MM.1S (cell line): ENCODE data around the gene MS4A15.

Experiments used
- DNase-seq: peaks from one replicate; pipeline ENCODE4 v3.0.0-alpha.2; 2015
- H2AFZ ChIP-seq: fragments of 300-600 bp; sonication (generic); 2 replicates; pipeline ENCODE4 v1.6.0; 2016; ENCODE audit warnings: antibody characterized with exemption, low read length
- H3F3A ChIP-seq: fragments of 300-600 bp; sonication (generic); 2 replicates; pipeline ENCODE4 v1.6.1; 2016; ENCODE audit warnings: mild to moderate bottlenecking, antibody characterized with exemption, low read length, moderate library complexity, mixed read lengths; ENCODE audit not compliant: insufficient read depth
- H3K27ac ChIP-seq: fragments of 300-600 bp; sonication (generic); 2 replicates; pipeline ENCODE4 v1.5.1; 2016; ENCODE audit warnings: mild to moderate bottlenecking, low read length
- H3K27me3 ChIP-seq: fragments of 300-600 bp; sonication (generic); replicated peaks from 2 replicates; pipeline ENCODE4 v1.6.0; 2016; ENCODE audit warnings: low read length; ENCODE audit not compliant: insufficient read depth
- H3K36me3 ChIP-seq: fragments of 300-600 bp; sonication (generic); replicated peaks from 2 replicates; pipeline ENCODE4 v1.6.1; 2016; ENCODE audit warnings: mild to moderate bottlenecking, low read length, mixed read lengths; ENCODE audit not compliant: insufficient read depth
- H3K4me1 ChIP-seq: fragments of 300-600 bp; sonication (generic); 2 replicates; pipeline ENCODE4 v1.6.1; 2016; ENCODE audit warnings: low read length, mixed read lengths
- H3K4me2 ChIP-seq: fragments of 300-600 bp; sonication (generic); 2 replicates; pipeline ENCODE4 v1.6.0; 2016; ENCODE audit warnings: low read depth, low read length
- H3K4me3 ChIP-seq: fragments of 300-600 bp; sonication (generic); 2 replicates; pipeline ENCODE4 v1.5.1; 2016; ENCODE audit warnings: low read length, mixed read lengths
- H3K79me2 ChIP-seq: fragments of 300-600 bp; sonication (generic); 2 replicates; pipeline ENCODE4 v1.6.1; 2016; ENCODE audit warnings: mixed run types, low read length, mixed read lengths
- H3K9ac ChIP-seq: fragments of 300-600 bp; sonication (generic); 2 replicates; pipeline ENCODE4 v1.6.1; 2016; ENCODE audit warnings: low read length, mixed read lengths
- H3K9me2 ChIP-seq: fragments of 300-600 bp; sonication (generic); replicated peaks from 2 replicates; pipeline ENCODE4 v1.6.1; 2016; ENCODE audit warnings: mild to moderate bottlenecking, low read length, mixed read lengths; ENCODE audit not compliant: insufficient read depth
- H3K9me3 ChIP-seq: fragments of 300-600 bp; sonication (generic); replicated peaks from 2 replicates; pipeline ENCODE4 v1.6.1; 2016; ENCODE audit warnings: mild to moderate bottlenecking, low read length, mixed read lengths; ENCODE audit not compliant: insufficient read depth
- H4K20me1 ChIP-seq: fragments of 300-600 bp; sonication (generic); 2 replicates; pipeline ENCODE4 v1.6.1; 2016; ENCODE audit warnings: mild to moderate bottlenecking, low read length, moderate library complexity, mixed read lengths; ENCODE audit not compliant: insufficient read depth
- CTCF ChIP-seq: fragments of 300-600 bp; sonication (generic); IDR thresholded peaks from 2 replicates; pipeline ENCODE4 v1.5.1; 2016; ENCODE audit warnings: antibody characterized with exemption, low read length, mixed read lengths
- EZH2 ChIP-seq: fragments of 300-600 bp; sonication (generic); optimal IDR thresholded peaks from 2 replicates; pipeline ENCODE3; 2017; ENCODE audit warnings: low read depth, mild to moderate bottlenecking, antibody characterized with exemption, low read length, mixed read lengths
- EZH2phosphoT487 ChIP-seq: fragments of 300-600 bp; sonication (generic); IDR thresholded peaks from 2 replicates; pipeline ENCODE4 v1.6.1; 2018; ENCODE audit warnings: antibody characterized with exemption, low read length

Gene MS4A15

GRCh38 chr11:60801194-60801593 is 44.5 kb downstream of the MS4A15 start:
- Histone ChIP-seq H4K20me1 (no peaks in the 10 kb centered on the region), H3K27me3 (no peaks in the 10 kb centered on the region; the same call in 1 of the 2 replicates), H3K36me3 (no peaks in the 10 kb centered on the region), H3K27ac (no peak overlapping the region), H3K4me1 (no peaks in the 10 kb centered on the region), H2AFZ (no peak overlapping the region), H3K79me2 (no peaks in the 10 kb centered on the region), H3K4me2 (no peak overlapping the region), H3K9ac (no peak overlapping the region), H3K4me3 (no peak overlapping the region), H3K9me2 (no peaks in the 10 kb centered on the region), H3K9me3 (no peaks in the 10 kb centered on the region), H3F3A (no peaks in the 10 kb centered on the region)
- no peak for DNase-seq
- TF ChIP-seq EZH2phosphoT487 (no peak), CTCF (no peak), EZH2 (no peak)

- no peaks in the 10 kb centered on the region for H4K20me1 ChIP-seq
- no peaks in the 10 kb centered on the region for H3K79me2 ChIP-seq
- no peak for TF ChIP-seq CTCF
- TF ChIP-seq EZH2phosphoT487: no peak
- TF ChIP-seq EZH2: no peak
- no peak for DNase-seq
- H3K4me2 ChIP-seq: no peak overlapping the region
- H3K27ac ChIP-seq: no peak overlapping the region
- no peak overlapping the region for H2AFZ ChIP-seq
- H3K9ac ChIP-seq: no peak overlapping the region
- H3K4me3 ChIP-seq: no peak overlapping the region
- H3K9me2 ChIP-seq: no peaks in the 10 kb centered on the region
- H3K36me3 ChIP-seq: no peaks in the 10 kb centered on the region
- H3K9me3 ChIP-seq: no peaks in the 10 kb centered on the region
- no peaks in the 10 kb centered on the region for H3F3A ChIP-seq
- H3K4me1 ChIP-seq: no peaks in the 10 kb centered on the region
- H3K27me3 ChIP-seq: no peaks in the 10 kb centered on the region; the same call in 1 of the 2 replicates
These were observed 46.7 kb downstream of the MS4A15 start for GRCh38 chr11:60803273-60803936.

GRCh38 chr11:60809249-60809648 is 52.6 kb downstream of the MS4A15 start:
- H3K79me2 ChIP-seq: no peaks in the 10 kb centered on the region
- H3K27ac ChIP-seq: no peak overlapping the region
- no peak overlapping the region for H3K9ac ChIP-seq
- H3K9me2 ChIP-seq: no peaks in the 10 kb centered on the region
- H3F3A ChIP-seq: no peaks in the 10 kb centered on the region
- no peaks in the 10 kb centered on the region for H4K20me1 ChIP-seq
- H3K27me3 ChIP-seq: no peaks in the 10 kb centered on the region
- no peak overlapping the region for H2AFZ ChIP-seq
- H3K4me1 ChIP-seq: no peaks in the 10 kb centered on the region
- H3K4me3 ChIP-seq: no peak overlapping the region
- H3K4me2 ChIP-seq: no peak overlapping the region
- TF ChIP-seq EZH2phosphoT487 (no peak), EZH2 (no peak), CTCF (no peak)
- no peak for DNase-seq
- no peaks in the 10 kb centered on the region for H3K36me3 ChIP-seq
- H3K9me3 ChIP-seq: no peaks in the 10 kb centered on the region
